D721Med (cell line): ENCODE data around the gene C9.

Experiments used
- DNase-seq: peaks from one replicate; pipeline ENCODE4 v3.0.0; 2011; ENCODE audit warnings: low spot score; ENCODE audit not compliant: insufficient read length
- FAIRE-seq: peaks from 2 replicates; lab custom pipeline; 2011; peaks lifted over from hg19 to GRCh38; lab: Jason Lieb, UNC
- TF ChIP-seq, protein P1 (sequence below): IDR thresholded peaks from 2 replicates; pipeline ENCODE4 v1.5.1; 2012; ENCODE audit warnings: mild to moderate bottlenecking, control low read depth; ENCODE audit not compliant: insufficient read depth; ENCODE audit errors: missing control alignments

The C9 gene

DNA sequence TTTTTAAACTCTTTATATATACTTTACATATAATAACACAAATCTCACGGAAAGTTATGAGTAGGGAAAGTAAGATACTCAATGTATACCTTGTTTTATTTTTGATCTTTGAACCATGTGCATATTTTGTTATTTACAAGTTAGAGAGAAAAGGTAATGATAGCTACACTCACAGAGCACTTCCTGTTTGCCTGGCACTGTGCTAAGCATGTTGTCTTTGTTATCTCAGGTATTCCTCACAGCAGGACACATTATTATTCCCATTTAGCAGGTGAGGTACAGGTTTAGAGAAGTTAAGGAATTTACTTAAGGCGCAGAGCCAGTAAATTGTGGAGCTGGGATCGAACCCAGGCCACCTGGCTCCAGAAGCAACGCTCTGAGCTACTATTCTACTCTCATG is 3.0 kb downstream of the C9 start:
- FAIRE-seq (no peak), DNase-seq (no peak)
- TF ChIP-seq, protein P1, sequence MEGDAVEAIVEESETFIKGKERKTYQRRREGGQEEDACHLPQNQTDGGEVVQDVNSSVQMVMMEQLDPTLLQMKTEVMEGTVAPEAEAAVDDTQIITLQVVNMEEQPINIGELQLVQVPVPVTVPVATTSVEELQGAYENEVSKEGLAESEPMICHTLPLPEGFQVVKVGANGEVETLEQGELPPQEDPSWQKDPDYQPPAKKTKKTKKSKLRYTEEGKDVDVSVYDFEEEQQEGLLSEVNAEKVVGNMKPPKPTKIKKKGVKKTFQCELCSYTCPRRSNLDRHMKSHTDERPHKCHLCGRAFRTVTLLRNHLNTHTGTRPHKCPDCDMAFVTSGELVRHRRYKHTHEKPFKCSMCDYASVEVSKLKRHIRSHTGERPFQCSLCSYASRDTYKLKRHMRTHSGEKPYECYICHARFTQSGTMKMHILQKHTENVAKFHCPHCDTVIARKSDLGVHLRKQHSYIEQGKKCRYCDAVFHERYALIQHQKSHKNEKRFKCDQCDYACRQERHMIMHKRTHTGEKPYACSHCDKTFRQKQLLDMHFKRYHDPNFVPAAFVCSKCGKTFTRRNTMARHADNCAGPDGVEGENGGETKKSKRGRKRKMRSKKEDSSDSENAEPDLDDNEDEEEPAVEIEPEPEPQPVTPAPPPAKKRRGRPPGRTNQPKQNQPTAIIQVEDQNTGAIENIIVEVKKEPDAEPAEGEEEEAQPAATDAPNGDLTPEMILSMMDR: no peak

DNA sequence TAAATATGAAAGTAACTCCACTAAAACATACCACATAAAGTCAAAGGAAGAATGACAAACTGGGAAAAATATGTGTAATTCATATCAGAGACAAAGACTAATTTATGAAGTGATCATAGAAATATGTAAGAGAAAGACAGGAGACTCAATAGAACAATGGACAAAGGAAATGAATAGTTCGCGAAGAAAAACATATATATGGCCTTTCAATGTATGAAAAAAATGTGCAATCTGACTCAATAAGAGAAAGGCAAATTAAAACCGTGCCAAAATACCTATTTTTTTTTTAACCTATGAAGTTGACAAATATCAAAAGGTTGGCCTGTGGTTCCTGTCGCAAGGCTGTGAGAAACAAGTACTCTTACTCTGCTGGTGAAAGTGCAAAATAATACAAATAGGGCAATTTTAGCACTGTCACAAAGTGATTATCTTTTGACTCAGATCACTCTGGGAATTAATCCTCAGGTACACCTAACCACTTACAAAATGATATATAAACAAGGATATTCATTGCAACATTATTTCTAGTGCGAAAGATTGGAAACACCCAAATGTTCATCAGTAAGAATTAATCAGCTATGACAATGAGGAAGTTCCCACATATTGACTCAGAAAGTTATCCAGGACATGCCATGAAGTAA is 3.7 kb downstream of the C9 start:
- FAIRE-seq (no peak), DNase-seq (no peak)
- TF ChIP-seq, protein P1: no peak

DNA sequence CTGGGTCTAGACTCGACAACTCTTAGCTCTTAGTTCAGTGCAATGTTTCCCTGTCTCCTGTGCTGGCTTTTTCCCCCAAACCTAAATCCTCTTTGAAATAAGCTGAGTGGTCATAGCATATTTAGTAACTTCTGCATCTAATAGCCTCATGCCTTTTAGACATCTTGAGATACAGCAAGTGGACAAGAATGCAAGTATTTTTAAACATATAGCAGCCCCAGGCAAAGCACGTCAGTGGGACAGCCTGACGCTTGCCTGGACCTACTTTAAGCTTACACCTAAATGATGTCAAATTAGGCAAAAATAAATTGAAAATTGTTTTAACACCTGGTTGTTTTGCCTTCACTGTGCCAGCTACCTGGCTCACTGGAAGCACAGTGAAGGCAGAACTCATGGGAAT is 8.0 kb downstream of the C9 start:
- DNase-seq (no peak), FAIRE-seq (no peak)
- TF ChIP-seq, protein P1: no peak

DNA sequence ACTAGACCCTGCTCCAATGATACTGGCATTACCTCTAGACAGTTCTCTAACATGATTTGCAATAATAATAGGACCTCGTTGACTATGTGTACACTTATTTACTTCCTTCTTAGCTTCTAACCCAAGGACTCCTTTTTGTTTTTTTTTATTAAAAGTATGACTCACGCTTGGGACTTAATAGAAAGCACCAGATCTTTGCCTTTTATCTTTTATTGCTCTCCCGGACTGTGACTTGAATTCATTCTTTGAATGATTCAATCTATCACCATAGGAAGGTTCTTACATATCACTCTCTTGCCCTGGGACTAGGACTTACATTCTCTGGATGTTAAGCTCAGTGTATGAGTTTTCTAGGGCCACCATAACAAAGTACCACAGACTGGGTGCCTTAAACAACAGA is 9.0 kb downstream of the C9 start:
- FAIRE-seq: no peak
- DNase-seq: no peak
- TF ChIP-seq, protein P1: no peak

DNA sequence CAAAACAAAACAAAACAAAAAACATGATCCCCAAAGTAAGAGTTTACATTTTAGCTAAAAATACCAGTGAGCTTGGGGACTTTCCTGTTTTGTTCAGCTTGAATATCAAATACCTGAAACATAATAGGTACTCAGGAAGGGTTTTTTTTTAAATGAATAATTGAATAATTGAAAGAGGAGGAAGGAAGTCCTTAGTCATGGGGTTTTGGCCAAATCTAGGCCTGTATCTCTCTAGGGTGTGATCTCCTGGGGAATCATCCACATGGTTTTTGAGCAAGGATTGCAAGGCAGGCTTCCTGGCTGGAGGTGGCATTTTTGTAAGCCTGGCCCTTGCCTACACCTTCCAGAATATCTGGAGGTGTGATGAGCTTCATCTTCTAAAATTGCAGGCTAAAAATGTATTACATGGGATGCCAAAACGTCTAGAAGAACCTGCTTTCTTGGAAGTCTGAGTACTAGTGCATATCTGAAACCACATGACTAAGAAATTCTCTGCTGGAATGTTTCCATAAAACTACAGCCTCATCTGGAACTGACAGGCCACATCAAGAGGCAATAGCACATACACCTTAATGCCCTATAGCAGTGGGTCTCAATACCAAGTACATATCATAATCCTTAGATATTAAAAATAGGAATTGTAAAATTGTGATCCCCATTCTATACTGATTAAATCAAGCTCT is 10.4 kb downstream of the C9 start:
- DNase-seq (no peak), FAIRE-seq (no peak)

DNA sequence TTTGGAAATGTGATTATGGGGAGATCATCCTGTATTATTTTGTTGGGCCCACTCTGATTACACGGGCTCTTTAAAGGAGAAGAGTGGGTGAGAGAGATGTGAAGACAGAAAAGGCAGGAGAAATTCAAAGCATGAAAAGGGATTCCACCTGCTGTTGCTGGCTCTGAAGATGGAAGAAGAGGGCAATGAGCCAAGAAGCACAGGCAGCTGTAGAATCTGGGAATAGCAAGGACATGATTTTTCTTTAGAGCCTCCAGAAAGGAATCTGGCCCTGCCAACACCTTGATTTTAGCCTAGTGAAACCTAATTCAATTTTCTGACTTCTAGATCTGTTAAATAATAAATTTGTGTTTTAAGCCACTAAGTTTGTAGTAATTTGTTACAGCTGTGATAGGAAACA is 11.3 kb downstream of the C9 start:
- DNase-seq: no peak
- TF ChIP-seq, protein P1: no peak
- no peak for FAIRE-seq

More for the DNA sequence above, 10.4 kb downstream of the C9 start:
- TF ChIP-seq, protein P1: no peak

DNA sequence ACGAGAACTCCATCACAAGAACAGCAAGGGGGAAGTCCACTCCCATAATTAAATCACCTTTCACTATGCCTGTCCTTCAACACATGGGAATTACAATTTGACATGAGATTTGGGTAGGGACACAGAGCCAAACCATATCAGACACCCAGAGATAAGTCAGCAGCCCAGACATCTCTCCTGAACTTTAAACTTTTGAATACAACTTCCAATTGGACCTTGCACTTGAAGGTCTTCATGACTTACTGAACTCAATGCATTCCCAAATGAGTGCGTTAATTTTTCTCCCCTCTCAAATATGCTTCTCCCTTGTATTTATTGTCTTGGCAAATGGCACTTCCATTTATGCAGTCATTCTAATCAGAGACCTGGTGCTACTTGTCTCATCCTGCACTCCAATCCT is 12.1 kb downstream of the C9 start:
- TF ChIP-seq, protein P1: no peak
- DNase-seq (no peak), FAIRE-seq (no peak)
